ENCODE data around the gene TMEM98. TPM values are rescaled to one million over a fixed set of nuclear protein-coding genes. Genes with fewer than 3 reads are reported as not detected.

TMEM98 gene
- polyA plus RNA-seq, 3 donors = not detected

DNA sequence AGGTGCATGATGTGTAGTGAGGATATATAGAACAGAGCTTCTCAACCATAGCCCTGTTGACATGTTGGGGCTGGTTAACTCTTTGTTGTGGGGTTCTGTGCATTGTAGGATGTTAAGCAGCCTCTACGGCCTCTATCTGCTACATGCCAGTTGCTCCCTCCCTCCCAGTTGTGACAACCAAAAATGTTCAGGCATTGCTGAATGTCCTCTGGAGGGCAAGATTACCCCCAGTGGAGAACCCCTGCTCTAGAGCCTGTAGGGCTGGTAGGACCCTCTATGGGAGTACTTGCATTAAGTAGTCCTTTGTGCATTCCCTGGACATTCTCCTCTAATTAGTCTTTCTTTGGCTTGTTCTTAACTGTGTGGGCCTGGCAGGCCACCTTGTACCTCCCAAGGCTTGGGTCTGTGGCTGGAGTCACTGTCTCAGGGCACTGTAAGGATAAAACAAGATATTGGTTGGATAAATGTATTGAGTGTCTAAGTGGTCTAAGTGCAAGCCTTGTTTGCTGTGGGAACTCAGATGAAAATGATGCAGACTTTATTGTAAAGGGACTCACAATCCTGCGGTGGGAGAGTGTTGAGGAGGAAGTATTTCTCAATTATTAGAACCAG, 31.2 kb upstream of the TMEM98 start:
- Histone ChIP-seq H3K4me1 (ENCODE audit: control insufficient read depth in 1 of 2, insufficient read depth in 2 of 2, low read length in 2 of 2) (no peaks in the 10 kb centered on the region), H3K4me3 (replicated peaks in 1 of 3; ENCODE audit: low read depth in 2 of 3, low read length in 3 of 3) (no peak overlapping the region), H3K36me3 (replicated peaks in 1 of 2; ENCODE audit: control insufficient read depth in 1 of 2, insufficient read depth in 2 of 2, low read length in 2 of 2) (no peaks in the 10 kb centered on the region), H3K79me2 (ENCODE audit: insufficient read depth, low read length) (no peaks in the 10 kb centered on the region), H3K9me3 (replicated peaks in 1 of 2; ENCODE audit: control insufficient read depth in 1 of 2, insufficient read depth in 1 of 2, low read length in 2 of 2) (no peaks in the 10 kb centered on the region), H3K4me2 (replicated peaks; ENCODE audit: extremely low read depth, low read length, poor library complexity, severe bottlenecking) (no peak overlapping the region), H4K20me1 (ENCODE audit: insufficient read depth, low read length) (no peaks in the 10 kb centered on the region), H3K9ac (ENCODE audit: insufficient read depth, low read length, poor library complexity, severe bottlenecking) (no peak overlapping the region), H2AFZ (ENCODE audit: insufficient read depth, low read depth, low read length, poor library complexity, severe bottlenecking) (no peak overlapping the region), H3K27ac (ENCODE audit: low read depth in 1 of 2, low read length in 2 of 2) (no peak overlapping the region), H3K27me3 (ENCODE audit: control insufficient read depth in 2 of 2, insufficient read depth in 2 of 2, low read length in 2 of 2) (peaks cover 0 to 4% of the 10 kb centered on the region in 2 donors)
- intact Hi-C loops (cut with micrococcal nuclease) = no loop called here
- H3K9me3 Mint-ChIP-seq = peaks cover 0 to 4% (median 0%) of the 10 kb centered on the region in 7 donors
- no peak for DNase-seq
- H3K36me3 Mint-ChIP-seq = no peaks in the 10 kb centered on the region
- no CpG with 5 or more reads among the region's 2 CpGs for WGBS (ENCODE audit: insufficient coverage)
- H3K4me3 Mint-ChIP-seq = no peak overlapping the region
- TF ChIP-seq, protein P1, sequence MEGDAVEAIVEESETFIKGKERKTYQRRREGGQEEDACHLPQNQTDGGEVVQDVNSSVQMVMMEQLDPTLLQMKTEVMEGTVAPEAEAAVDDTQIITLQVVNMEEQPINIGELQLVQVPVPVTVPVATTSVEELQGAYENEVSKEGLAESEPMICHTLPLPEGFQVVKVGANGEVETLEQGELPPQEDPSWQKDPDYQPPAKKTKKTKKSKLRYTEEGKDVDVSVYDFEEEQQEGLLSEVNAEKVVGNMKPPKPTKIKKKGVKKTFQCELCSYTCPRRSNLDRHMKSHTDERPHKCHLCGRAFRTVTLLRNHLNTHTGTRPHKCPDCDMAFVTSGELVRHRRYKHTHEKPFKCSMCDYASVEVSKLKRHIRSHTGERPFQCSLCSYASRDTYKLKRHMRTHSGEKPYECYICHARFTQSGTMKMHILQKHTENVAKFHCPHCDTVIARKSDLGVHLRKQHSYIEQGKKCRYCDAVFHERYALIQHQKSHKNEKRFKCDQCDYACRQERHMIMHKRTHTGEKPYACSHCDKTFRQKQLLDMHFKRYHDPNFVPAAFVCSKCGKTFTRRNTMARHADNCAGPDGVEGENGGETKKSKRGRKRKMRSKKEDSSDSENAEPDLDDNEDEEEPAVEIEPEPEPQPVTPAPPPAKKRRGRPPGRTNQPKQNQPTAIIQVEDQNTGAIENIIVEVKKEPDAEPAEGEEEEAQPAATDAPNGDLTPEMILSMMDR (IDR thresholded peaks at IDR 0.05) = no peak
- H3K27ac Mint-ChIP-seq = peak overlapping the region in 1 of 7 donors; percentile 23
- H3K4me1 Mint-ChIP-seq = no peaks in the 10 kb centered on the region
- H3K27me3 Mint-ChIP-seq (ENCODE audit: low read depth in 3 of 3) = peaks cover 0 to 10% (median 0%) of the 10 kb centered on the region in 3 donors

DNA sequence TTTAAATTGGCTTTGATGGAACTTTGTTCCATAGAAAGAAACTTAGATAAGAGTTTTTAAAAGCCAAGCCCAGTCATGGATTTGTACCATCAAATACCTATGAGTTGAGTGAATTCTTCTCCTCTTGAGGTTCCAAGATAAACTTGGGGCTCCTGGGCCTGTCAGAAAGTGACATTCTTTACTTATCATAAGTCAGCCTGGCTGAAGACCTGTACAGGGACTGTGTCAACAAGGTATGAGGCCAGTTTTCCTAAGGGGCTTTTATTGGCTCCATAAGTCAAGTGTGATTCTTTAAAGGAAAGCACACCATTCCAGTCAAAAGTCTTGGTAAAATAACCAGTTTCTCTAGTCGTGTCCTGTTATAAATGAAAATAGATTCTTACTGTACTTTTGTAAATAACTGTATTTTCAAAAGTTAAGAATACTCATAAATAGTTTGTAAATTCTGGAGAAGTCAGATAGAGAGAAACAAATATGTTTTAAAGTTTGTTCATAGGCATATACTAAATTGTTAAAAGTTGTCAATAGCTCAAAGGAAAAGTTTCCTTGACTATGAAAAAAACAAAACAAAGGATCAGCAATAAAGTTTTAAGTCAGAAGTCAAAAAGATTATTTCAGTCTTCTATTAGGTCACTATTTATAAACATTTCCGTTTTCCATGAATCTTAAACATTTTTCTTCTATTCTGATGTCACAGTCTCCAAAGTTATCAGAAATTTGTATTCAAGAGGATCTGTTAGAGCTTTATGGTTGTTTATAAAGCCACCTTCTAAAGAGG, 28.5 kb upstream of the TMEM98 start:
- TF ChIP-seq, protein P1 (IDR thresholded peaks at IDR 0.05) = no peak
- H3K27ac Mint-ChIP-seq = no peak overlapping the region

More for the DNA sequence above, 28.5 kb upstream of the TMEM98 start:
- H3K79me2 ChIP-seq (ENCODE audit: insufficient read depth, low read length) = no peaks in the 10 kb centered on the region
- H3K4me1 ChIP-seq (ENCODE audit: control insufficient read depth in 1 of 2, insufficient read depth in 2 of 2, low read length in 2 of 2) = no peaks in the 10 kb centered on the region
- H3K27me3 Mint-ChIP-seq (ENCODE audit: low read depth in 3 of 3) = peaks cover 0 to 15% (median 6%) of the 10 kb centered on the region in 3 donors
- no peaks in the 10 kb centered on the region for H3K36me3 Mint-ChIP-seq
- H2AFZ ChIP-seq (ENCODE audit: insufficient read depth, low read depth, low read length, poor library complexity, severe bottlenecking) = no peak overlapping the region
- H3K4me1 Mint-ChIP-seq = no peaks in the 10 kb centered on the region
- DNase-seq = no peak
- no peaks in the 10 kb centered on the region for H4K20me1 ChIP-seq (ENCODE audit: insufficient read depth, low read length)
- no CpG with 5 or more reads among the region's 2 CpGs for WGBS (ENCODE audit: insufficient coverage)
- no peak overlapping the region for H3K4me2 ChIP-seq (replicated peaks; ENCODE audit: extremely low read depth, low read length, poor library complexity, severe bottlenecking)
- H3K27ac ChIP-seq (ENCODE audit: low read depth in 1 of 2, low read length in 2 of 2) = no peak overlapping the region
- H3K27me3 ChIP-seq (ENCODE audit: control insufficient read depth in 2 of 2, insufficient read depth in 2 of 2, low read length in 2 of 2) = peaks cover 0 to 4% of the 10 kb centered on the region in 2 donors
- no peak overlapping the region for H3K9ac ChIP-seq (ENCODE audit: insufficient read depth, low read length, poor library complexity, severe bottlenecking)
- H3K4me3 Mint-ChIP-seq = no peak overlapping the region
- H3K4me3 ChIP-seq (replicated peaks in 1 of 3; ENCODE audit: low read depth in 2 of 3, low read length in 3 of 3) = no peak overlapping the region
- intact Hi-C loops (cut with micrococcal nuclease) = no loop called here
- H3K9me3 ChIP-seq (replicated peaks in 1 of 2; ENCODE audit: control insufficient read depth in 1 of 2, insufficient read depth in 1 of 2, low read length in 2 of 2) = no peaks in the 10 kb centered on the region
- peaks cover 0 to 4% (median 0%) of the 10 kb centered on the region in 7 donors for H3K9me3 Mint-ChIP-seq
- no peaks in the 10 kb centered on the region for H3K36me3 ChIP-seq (replicated peaks in 1 of 2; ENCODE audit: control insufficient read depth in 1 of 2, insufficient read depth in 2 of 2, low read length in 2 of 2)

Measured in CD14-positive monocyte (primary cell).